HG02678 (cell line): ENCODE measurements around the gene ZNF124.

ENCODE experiments used
- ATAC-seq: cut with Tn5 transposase; IDR thresholded peaks from one replicate; pipeline ENCODE4 v1.9.1; 2021; ENCODE audit warnings: mild to moderate bottlenecking, moderate library complexity; ENCODE audit not compliant: unreplicated experiment

ZNF124 gene

DNA sequence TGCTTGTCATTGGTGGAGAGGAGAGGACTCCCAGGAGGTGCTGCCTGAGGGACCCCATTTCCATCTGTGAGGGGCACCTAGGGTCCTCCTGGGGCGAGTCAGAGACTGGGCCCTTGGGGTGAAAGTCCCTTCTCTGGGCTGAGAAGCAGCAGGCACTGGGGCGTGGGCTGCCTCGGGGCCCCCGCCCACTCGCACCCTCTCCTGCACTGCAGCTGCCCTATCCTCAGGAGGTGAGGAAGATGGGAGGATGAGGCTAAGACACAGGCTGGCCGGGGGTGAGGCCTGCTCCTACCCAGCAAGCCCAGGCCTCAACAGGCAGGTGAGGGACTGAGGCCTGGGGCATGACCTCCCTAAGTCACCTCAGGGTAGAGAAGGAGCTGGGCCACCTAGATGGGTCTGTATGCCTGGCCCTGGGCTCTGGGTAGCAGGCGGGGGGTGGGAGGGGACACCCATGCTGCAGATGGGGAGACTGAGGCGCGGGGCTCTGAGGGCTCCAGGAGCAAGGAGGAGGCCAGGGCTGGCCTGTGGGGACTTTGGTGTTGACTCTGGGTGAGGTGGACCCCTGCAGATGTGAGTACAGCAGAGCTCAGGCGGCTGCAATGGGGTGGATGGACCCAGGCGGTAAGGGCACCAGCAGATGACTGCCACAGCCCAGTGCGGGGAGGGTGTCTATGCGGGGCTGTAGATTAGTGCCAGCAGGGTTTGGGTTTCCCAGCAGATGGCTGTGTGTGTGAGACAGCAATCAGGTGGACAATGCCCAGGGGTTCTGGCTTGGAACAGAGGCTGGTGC, 57.3 kb downstream of the ZNF124 start:
- no peak for ATAC-seq

DNA sequence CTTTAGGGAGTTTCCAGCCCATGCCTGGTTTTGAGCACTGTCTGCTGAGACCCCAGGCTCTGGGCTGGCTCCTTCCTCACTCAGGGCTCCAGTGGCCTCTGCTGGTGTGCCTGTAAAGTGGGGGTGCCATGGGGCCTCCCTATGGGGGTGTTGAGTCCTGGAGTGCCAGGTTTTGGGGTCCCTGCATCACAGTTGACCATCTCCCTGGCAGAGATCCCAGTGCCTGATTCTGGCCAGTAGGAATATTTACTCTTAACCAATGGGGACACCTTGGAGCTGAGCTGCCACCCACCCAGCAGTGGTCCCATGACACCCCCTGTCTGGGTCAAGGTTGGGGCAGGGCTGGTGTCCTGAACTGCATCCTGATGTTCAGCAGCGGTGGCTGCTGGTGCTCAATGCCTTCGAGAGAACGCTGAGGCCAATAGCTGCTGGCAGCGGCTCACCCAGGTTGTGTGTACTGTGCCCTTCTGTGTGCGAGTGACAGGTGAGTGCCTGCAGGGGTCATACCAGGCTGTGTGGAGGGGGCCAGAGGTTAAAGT, 58.0 kb downstream of the ZNF124 start:
- ATAC-seq, result no peak

DNA sequence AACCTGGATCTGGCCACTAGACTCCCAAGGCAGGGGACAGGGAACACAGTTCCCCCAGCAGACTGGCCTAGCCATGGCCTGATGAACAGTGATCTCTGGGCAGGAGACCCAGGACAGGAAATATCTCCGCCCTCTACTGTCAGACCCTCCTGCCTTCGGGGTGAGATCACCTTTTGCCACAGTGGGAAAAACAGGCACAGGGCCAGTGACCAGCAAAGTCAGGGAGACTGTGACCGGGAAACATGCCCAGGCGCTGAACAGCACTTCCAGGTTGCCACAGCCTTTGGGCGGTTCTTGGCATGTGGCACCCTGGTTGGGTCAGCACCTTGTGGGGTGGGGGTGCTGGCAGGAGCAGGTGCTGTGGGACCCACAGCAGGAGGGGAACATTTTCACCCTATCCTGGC, 58.7 kb downstream of the ZNF124 start:
- no peak for ATAC-seq

DNA sequence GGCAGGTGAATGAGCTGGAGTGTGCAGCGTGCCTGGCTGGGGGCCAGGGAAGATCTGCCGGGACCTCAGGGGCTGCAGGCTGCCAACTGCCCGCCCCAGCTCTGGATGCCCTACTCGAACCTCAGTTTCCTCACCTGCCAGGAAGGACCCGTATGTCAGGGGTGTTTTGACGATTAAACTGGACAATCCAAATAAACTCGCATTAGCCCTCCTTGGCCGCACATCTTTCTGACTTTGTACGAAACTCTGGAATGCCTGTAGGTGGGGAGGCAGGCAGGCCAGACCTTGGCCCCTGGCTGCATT, 59.4 kb downstream of the ZNF124 start:
- no peak for ATAC-seq

DNA sequence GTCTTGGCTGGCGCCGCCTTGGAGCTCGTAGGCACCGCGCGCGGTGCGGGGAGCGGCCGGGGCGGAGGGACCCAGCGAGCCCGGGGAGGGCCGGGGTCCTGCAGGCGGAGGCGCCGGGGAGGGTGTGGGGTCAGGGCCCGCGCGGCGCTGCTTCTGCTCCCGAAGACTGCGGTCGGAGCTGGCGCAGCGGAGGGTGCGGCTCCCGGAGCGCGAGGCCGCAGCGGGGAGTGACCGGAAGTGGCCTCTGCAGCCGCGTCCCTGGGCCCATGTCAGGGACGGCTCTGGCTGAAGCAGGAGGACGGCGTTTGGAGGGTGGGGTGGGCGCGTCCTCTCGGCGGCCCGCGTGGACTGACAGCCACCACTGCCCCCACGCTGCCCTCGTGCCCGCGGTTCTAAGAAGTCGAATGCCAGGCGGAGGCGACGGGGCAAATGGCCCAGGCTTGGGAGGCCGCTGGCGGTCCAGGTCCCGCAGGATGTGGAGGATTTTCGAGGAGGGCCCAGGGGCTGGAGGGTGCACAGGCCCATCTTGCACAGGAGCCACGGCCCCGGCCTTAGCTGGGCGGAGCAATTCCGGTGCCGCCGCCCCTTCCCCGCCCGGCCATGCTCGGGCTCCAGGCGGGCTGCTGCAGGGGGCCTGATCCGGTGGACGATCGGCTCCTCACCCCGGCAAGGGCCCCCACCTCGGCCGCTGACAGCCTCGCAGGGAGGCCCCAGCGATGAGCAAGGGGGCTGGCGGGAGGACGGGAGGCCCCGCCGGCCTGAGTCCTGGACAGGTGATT, 59.9 kb downstream of the ZNF124 start:
- ATAC-seq, result peak; percentile 41

DNA sequence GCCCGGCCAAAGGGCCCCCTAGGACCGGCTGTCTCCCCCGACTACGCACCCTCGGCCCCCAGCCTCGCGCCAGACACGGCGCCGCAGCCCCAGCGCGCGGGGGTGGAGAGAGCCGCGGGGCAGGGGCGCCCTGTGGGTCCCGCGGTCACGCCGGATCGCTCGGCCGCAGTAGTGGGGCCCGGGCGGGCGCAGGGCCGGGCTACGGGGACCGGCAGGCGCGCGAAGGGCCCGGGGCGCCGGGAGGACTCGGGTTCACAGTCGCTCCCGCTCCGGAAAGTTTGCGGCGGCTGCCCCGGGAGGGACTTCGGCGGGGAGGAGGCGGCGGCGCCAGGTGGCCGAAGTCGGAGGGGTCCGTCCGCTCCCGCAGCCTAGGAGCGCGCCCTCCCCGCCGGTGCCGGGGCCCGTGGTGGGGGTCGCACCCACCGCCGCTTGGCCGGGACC, 60.5 kb downstream of the ZNF124 start:
- peak; percentile 39 for ATAC-seq

DNA sequence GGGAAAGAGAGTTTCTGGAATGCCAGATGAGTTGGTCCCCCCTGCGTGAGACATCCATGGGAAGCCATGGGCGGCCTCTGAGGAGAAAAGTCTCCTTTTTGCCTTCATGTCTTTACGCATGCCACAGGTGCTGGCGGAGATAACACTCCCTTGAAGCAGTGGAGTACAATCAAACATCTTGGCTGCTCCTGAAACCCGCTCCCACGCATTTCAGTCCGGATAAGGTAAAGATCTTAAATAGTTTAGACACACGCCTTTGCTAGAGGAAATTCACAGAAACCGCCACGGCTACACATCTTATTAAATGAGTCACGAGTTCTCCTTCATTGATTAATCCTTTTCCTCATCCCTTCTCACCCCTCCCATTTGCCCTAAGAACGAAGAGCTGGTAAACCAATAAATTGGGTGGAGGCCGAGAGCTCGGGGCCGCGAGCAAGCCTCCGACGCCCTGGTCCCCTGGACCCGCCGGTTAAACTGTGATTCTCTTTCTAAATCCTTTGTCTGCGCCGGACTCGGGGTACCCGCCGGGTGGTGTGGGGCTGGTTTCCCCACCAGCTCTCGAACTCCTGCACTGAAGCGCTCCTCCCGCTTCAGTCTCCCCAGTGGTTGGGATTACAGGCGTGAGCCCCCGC, 61.1 kb downstream of the ZNF124 start:
- peak; percentile 20 for ATAC-seq

DNA sequence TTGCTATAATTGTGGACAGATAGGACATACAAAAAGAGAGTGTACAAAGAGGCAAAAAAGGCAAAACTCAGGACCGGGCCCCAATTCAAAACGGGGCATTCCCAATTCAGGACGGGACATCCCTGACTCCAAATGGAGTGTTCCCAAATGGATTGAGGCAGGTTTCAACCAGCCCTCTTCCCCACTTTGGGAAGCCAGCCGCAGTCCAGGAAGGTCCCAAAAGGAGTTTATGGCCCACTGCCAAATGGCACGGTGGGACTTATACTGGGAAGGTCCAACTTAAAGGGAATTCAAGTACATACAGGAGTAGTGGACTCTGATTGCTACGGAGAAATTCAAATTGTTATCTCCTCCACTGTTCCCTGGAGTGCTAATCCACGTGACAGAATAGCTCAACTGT, 64.1 kb downstream of the ZNF124 start:
- ATAC-seq, result no peak

DNA sequence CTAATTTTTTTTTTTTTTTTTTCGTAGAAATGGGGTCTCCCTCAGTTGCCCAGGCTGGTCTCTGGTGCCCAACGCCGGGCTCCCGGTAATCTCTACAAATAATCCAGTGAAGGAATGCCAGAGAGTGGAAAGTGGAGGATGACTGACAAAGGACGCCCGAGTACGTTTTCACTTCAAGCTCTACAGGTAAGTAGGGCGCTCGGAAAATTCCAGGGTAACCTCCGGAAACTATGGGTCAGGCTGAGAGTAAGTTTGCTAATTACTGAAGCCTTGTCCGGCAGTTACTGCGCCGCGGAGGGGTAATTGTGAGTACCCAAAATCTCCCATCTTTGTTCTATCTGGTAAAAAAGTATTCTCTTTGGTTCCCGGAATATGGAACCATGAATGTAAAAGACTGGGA, 65.9 kb downstream of the ZNF124 start:
- ATAC-seq, result no peak
